ENCODE results near the gene DNASE2. TPM values are rescaled to one million over a fixed set of nuclear protein-coding genes. Genes with fewer than 3 reads are reported as not detected.

DNASE2 gene
- total RNA-seq, 2 experiments from 2014 or later, result 22.5 to 24.3 TPM

- Mint-ChIP-seq H3K36me3 (ENCODE audit: low read depth) (no peaks in the 10 kb centered on the region), H3K4me1 (peaks cover 24% of the 10 kb centered on the region), H3K9me3 (ENCODE audit: low read depth) (no peaks in the 10 kb centered on the region), H3K4me3 (no peak overlapping the region), H3K27me3 (peaks cover 66% of the 10 kb centered on the region), H3K27ac (no peak overlapping the region)
- DNase-seq (peak; percentile 71), ATAC-seq (peak; percentile 15)
- intact Hi-C loops (cut with DNase I, micrococcal nuclease), result loop anchor here in 1 of 2 experiments (2.0 kb wide), 1 partner anchor 265 kb away; no protein-coding TSS in a partner anchor
- ChIA-PET CTCF (interaction anchor here (0.6 to 1.6 kb wide), 6 partner anchors 13 to 551 kb away, joined by 3 to 4 read pairs (median 4); partner anchors contain the start of gene SYCE2), POLR2A (no interaction called here)
Observed at GRCh38 chr19:12833738-12834565, 47.3 kb downstream of the DNASE2 start.

DNA sequence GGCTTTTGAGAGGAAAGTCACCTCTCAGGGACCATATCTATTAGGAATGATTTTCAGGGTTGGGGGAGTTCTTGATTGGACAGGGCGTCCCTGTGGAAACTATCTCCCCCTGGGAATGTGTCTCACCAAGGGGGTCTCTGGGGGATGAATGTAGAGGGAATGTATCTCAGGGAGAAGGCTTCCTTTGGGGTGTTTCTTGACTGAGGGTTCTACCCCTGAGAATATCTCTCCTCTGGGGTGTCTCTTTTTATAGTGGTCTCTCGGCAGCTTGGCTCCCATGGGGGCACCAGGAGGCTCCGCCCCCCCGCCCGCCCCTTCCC, 47.9 kb downstream of the DNASE2 start:
- Mint-ChIP-seq H3K27me3 (peaks cover 68% of the 10 kb centered on the region), H3K4me3 (peak overlapping the region; percentile 38), H3K27ac (no peak overlapping the region), H3K4me1 (peaks cover 23% of the 10 kb centered on the region), H3K36me3 (ENCODE audit: low read depth) (no peaks in the 10 kb centered on the region), H3K9me3 (ENCODE audit: low read depth) (no peaks in the 10 kb centered on the region)
- CTCF ChIA-PET, result interaction anchor here (1.4 to 1.5 kb wide), 2 partner anchors 14 to 67 kb away, joined by 4 read pairs; no protein-coding TSS in a partner anchor
- ATAC-seq (no peak), DNase-seq (no peak)
- intact Hi-C loops (cut with DNase I, micrococcal nuclease), result no loop called here
- POLR2A ChIA-PET, result no interaction called here

GRCh38 chr19:12828494-12828893, 52.8 kb downstream of the DNASE2 start:
- no peaks in the 10 kb centered on the region for H3K9me3 Mint-ChIP-seq (ENCODE audit: low read depth)
- ChIA-PET POLR2A (interaction anchor here (0.6 kb wide), 1 partner anchor 22 kb away, joined by 5 read pairs; the partner anchor contains the start of gene RNASEH2A), CTCF (interaction anchor here (1.0 to 2.7 kb wide), 6 partner anchors 9 to 73 kb away, joined by 3 to 13 read pairs (median 4); partner anchors contain the start of gene GCDH)
- H3K27me3 Mint-ChIP-seq, result peaks cover 56% of the 10 kb centered on the region
- H3K36me3 Mint-ChIP-seq (ENCODE audit: low read depth), result no peaks in the 10 kb centered on the region
- ATAC-seq (peak; percentile 69), DNase-seq (peak; percentile 71)
- H3K4me3 Mint-ChIP-seq, result no peak overlapping the region
- intact Hi-C loops (cut with DNase I, micrococcal nuclease), result loop anchor here in 1 of 2 experiments (10.0 kb wide), 1 partner anchor 254 kb away; no protein-coding TSS in a partner anchor
- H3K4me1 Mint-ChIP-seq, result peaks cover 19% of the 10 kb centered on the region
- H3K27ac Mint-ChIP-seq, result no peak overlapping the region

- ATAC-seq (peak; percentile 50), DNase-seq (peak; percentile 65)
- peaks cover 35% of the 10 kb centered on the region for H3K27me3 Mint-ChIP-seq
- intact Hi-C loops (cut with DNase I, micrococcal nuclease), result loop anchor here in 1 of 2 experiments (10.0 kb wide), 1 partner anchor 251 kb away; no protein-coding TSS in a partner anchor
- peaks cover 7% of the 10 kb centered on the region for H3K9me3 Mint-ChIP-seq (ENCODE audit: low read depth)
- no peaks in the 10 kb centered on the region for H3K36me3 Mint-ChIP-seq (ENCODE audit: low read depth)
- H3K4me1 Mint-ChIP-seq, result peaks cover 9% of the 10 kb centered on the region
- H3K4me3 Mint-ChIP-seq, result no peak overlapping the region
- CTCF ChIA-PET, result interaction anchor here (0.5 to 1.6 kb wide), 13 partner anchors 12 to 238 kb away, joined by 3 to 5 read pairs (median 3); partner anchors contain the start of gene RNASEH2A
- no peak overlapping the region for H3K27ac Mint-ChIP-seq
- POLR2A ChIA-PET, result no interaction called here
Observed at GRCh38 chr19:12825254-12826131, 55.8 kb downstream of the DNASE2 start.

Small RNA genes within 50 kb of the gene (microRNA-seq; reads per million reads assigned to microRNA genes)
- gene MIR5695 (ENCODE audit: borderline replicate concordance) (not detected), gene MIR6794 (ENCODE audit: borderline replicate concordance) (not detected)

Other genes starting within 250 kb of the DNASE2 start
- 100 to 1,000 TPM; 118 to 154 TPM for gene MAN2B1, start 214.7 kb downstream of the DNASE2 start, total RNA-seq
- gene WDR83, start 214.6 kb downstream of the DNASE2 start, total RNA-seq, result 10 to 100 TPM; 13.5 to 19.5 TPM
- 100 to 1,000 TPM; 101 to 112 TPM for gene DHPS, start 199.6 kb downstream of the DNASE2 start, total RNA-seq
- gene GNG14, start 193.5 kb downstream of the DNASE2 start, total RNA-seq, result not detected
- 1 to 10 TPM; 8.3 to 8.8 TPM for gene FBXW9, start 184.8 kb downstream of the DNASE2 start, total RNA-seq
- 100 to 1,000 TPM in 1 of 2 experiments, 10 to 100 TPM in 1; 84.8 to 101 TPM for gene TNPO2, start 157.5 kb downstream of the DNASE2 start, total RNA-seq
- 100 to 1,000 TPM; 160 to 215 TPM for gene TRIR, start 146.8 kb downstream of the DNASE2 start, total RNA-seq
- 10 to 100 TPM; 53.7 to 61.9 TPM for gene GET3, start 144.0 kb downstream of the DNASE2 start, total RNA-seq
- gene BEST2, start 129.7 kb downstream of the DNASE2 start, total RNA-seq, result not detected
- gene HOOK2, start 105.9 kb downstream of the DNASE2 start, total RNA-seq, result 10 to 100 TPM; 20.4 to 20.9 TPM
- 100 to 1,000 TPM; 375 to 412 TPM for gene JUNB, start 90.0 kb downstream of the DNASE2 start, total RNA-seq
- 100 to 1,000 TPM; 261 to 325 TPM for gene PRDX2, start 79.6 kb downstream of the DNASE2 start, total RNA-seq
- 10 to 100 TPM; 31.0 to 48.2 TPM for gene THSD8, start 79.4 kb downstream of the DNASE2 start, total RNA-seq
- gene RNASEH2A, start 74.9 kb downstream of the DNASE2 start, total RNA-seq, result 10 to 100 TPM; 27.0 to 51.1 TPM
- not detected for gene RTBDN, start 46.9 kb downstream of the DNASE2 start, total RNA-seq
- gene MAST1, start 42.9 kb downstream of the DNASE2 start, total RNA-seq, result 1 to 10 TPM; 1.8 to 2.7 TPM
- gene KLF1, start 5.8 kb upstream of the DNASE2 start, total RNA-seq, result under 1 TPM; 0.18 to 0.37 TPM
- gene GCDH, start 9.7 kb upstream of the DNASE2 start, total RNA-seq, result 10 to 100 TPM; 36.2 to 41.1 TPM
- gene SYCE2, start 37.8 kb upstream of the DNASE2 start, total RNA-seq, result 1 to 10 TPM; 2.7 to 3.5 TPM
- gene FARSA, start 52.3 kb upstream of the DNASE2 start, total RNA-seq, result 100 to 1,000 TPM; 120 to 142 TPM
- 100 to 1,000 TPM; 557 to 569 TPM for gene CALR, start 57.2 kb upstream of the DNASE2 start, total RNA-seq
- 100 to 1,000 TPM; 189 to 265 TPM for gene RAD23A, start 64.4 kb upstream of the DNASE2 start, total RNA-seq
- 10 to 100 TPM; 31.1 to 36.3 TPM for gene GADD45GIP1, start 75.8 kb upstream of the DNASE2 start, total RNA-seq
- gene DAND5, start 88.1 kb upstream of the DNASE2 start, total RNA-seq, result under 1 TPM; 0.21 to 0.25 TPM
- gene NFIX, start 114.0 kb upstream of the DNASE2 start, total RNA-seq, result 1 to 10 TPM; 4.3 to 4.8 TPM
- 1 to 10 TPM; 2.0 to 2.5 TPM for gene LYL1, start 221.4 kb upstream of the DNASE2 start, total RNA-seq
- 10 to 100 TPM; 73.0 to 96.1 TPM for gene TRMT1, start 235.3 kb upstream of the DNASE2 start, total RNA-seq
- gene NACC1, start 236.8 kb upstream of the DNASE2 start, total RNA-seq, result 10 to 100 TPM; 77.5 to 84.5 TPM